IMR-90 (cell line): ENCODE measurements around the gene NXPH3. TPM values are rescaled to one million over a fixed set of nuclear protein-coding genes. Genes with fewer than 3 reads are reported as not detected.

Experiments
- ATAC-seq: fragments of 200-7000 bp; cut with Tn5 transposase; 2 replicates; pipeline ENCODE4 v1.9.1; 2020; ENCODE audit warnings: low read depth, mild to moderate bottlenecking, moderate library complexity
- BruUV-seq: library from RNA; stranded (reverse); fragments of 400-500 nt; replicated peaks from 2 replicates; lab custom pipeline; 2021; lab: Mats Ljungman, UMichigan
- CTCF ChIA-PET: fragments of 300-600 bp; formaldehyde crosslinking; extraction: SDS; loops from one replicate; lab custom pipeline; 2021; ENCODE audit warnings: antibody characterized with exemption; lab: Yijun Ruan, JAX
- POLR2A ChIA-PET: fragments of 300-600 bp; sonication (Branson Sonifier 250); formaldehyde crosslinking; loops from one replicate; lab custom pipeline; 2022; ENCODE audit warnings: antibody characterized with exemption; ENCODE audit not compliant: unreplicated experiment; lab: Charles Lee
- DNase-seq: peaks from one replicate; pipeline ENCODE4 v3.0.0; 2013
- H2AFZ ChIP-seq: replicated peaks from 2 replicates; pipeline ENCODE3; 2013; ENCODE audit warnings: low read length, mild to moderate bottlenecking; ENCODE audit not compliant: poor library complexity
- H2AK5ac ChIP-seq: 2 replicates; pipeline ENCODE4 v1.6.1; 2013; ENCODE audit warnings: low read depth, low read length, inconsistent platforms
- H2AK9ac ChIP-seq: replicated peaks from 2 replicates; pipeline ENCODE3; 2013; ENCODE audit warnings: mild to moderate bottlenecking, low read depth, low read length, moderate library complexity; ENCODE audit not compliant: poor library complexity
- H2BK120ac ChIP-seq: 2 replicates; pipeline ENCODE4 v1.6.1; 2013; ENCODE audit warnings: low read depth, low read length, inconsistent platforms
- H2BK15ac ChIP-seq: 3 replicates; pipeline ENCODE4 v1.6.1; 2013; ENCODE audit warnings: low read depth, low read length, inconsistent platforms
- H2BK20ac ChIP-seq: 2 replicates; pipeline ENCODE4 v1.6.1; 2013; ENCODE audit warnings: low read depth, mild to moderate bottlenecking, inconsistent platforms, low read length, moderate library complexity
- H2BK5ac ChIP-seq: 2 replicates; pipeline ENCODE4 v1.6.1; 2013; ENCODE audit warnings: mild to moderate bottlenecking, low read depth, low read length, inconsistent platforms; ENCODE audit not compliant: poor library complexity, severe bottlenecking
- H3K14ac ChIP-seq: replicated peaks from 2 replicates; pipeline ENCODE4 v1.6.1; 2013; ENCODE audit warnings: low read depth, low read length, inconsistent platforms
- H3K18ac ChIP-seq: 2 replicates; pipeline ENCODE4 v1.6.1; 2013; ENCODE audit warnings: low read depth, low read length, control low read depth
- H3K23ac ChIP-seq: 2 replicates; pipeline ENCODE4 v1.6.1; 2013; ENCODE audit warnings: low read depth, low read length, inconsistent platforms
- H3K27ac ChIP-seq: 2 replicates; pipeline ENCODE4 v1.5.1; 2013; ENCODE audit warnings: mild to moderate bottlenecking, control low read depth, low read length; ENCODE audit not compliant: insufficient read depth
- H3K27me3 ChIP-seq: 2 replicates; pipeline ENCODE4 v1.6.1; 2013; ENCODE audit warnings: low read length; ENCODE audit not compliant: control insufficient read depth, insufficient read depth
- H3K36me3 ChIP-seq: 2 replicates; pipeline ENCODE4 v1.6.1; 2013; ENCODE audit warnings: low read length, mixed read lengths; ENCODE audit not compliant: control insufficient read depth, insufficient read depth
- H3K4ac ChIP-seq: 2 replicates; pipeline ENCODE4 v1.6.1; 2013; ENCODE audit warnings: low read depth, low read length, inconsistent platforms
- H3K4me1 ChIP-seq: 2 replicates; pipeline ENCODE4 v1.6.1; 2013; ENCODE audit warnings: low read length, mixed read lengths; ENCODE audit not compliant: control insufficient read depth, insufficient read depth
- H3K4me2 ChIP-seq: 2 replicates; pipeline ENCODE4 v1.6.1; 2013; ENCODE audit warnings: low read depth, mild to moderate bottlenecking, control low read depth, low read length, moderate library complexity
- H3K4me3 ChIP-seq: 2 replicates; pipeline ENCODE4 v1.5.1; 2013; ENCODE audit warnings: low read depth, mild to moderate bottlenecking, control low read depth, low read length, moderate library complexity; ENCODE audit not compliant: insufficient read depth
- H3K56ac ChIP-seq: 2 replicates; pipeline ENCODE4 v1.6.1; 2013; ENCODE audit warnings: low read length, inconsistent platforms; ENCODE audit not compliant: insufficient read depth; ENCODE audit errors: extremely low read depth
- H3K79me1 ChIP-seq, 2 experiments: 2 replicates each; pipeline ENCODE4 v1.6.1; 2013; ENCODE audit warnings: low read length in 2 of 2, inconsistent platforms in 1 of 2, low read depth in 1 of 2
- H3K9ac ChIP-seq: 2 replicates; pipeline ENCODE4 v1.6.1; 2013; ENCODE audit warnings: low read depth, low read length, control low read depth
- H3K9me1 ChIP-seq: 2 replicates; pipeline ENCODE4 v1.6.1; 2013; ENCODE audit warnings: low read length, inconsistent platforms; ENCODE audit not compliant: insufficient read depth
- H3K9me3 ChIP-seq: 2 replicates; pipeline ENCODE4 v1.6.1; 2013; ENCODE audit warnings: low read length; ENCODE audit not compliant: control insufficient read depth, insufficient read depth
- H4K20me1 ChIP-seq: 2 replicates; pipeline ENCODE4 v1.6.1; 2013; ENCODE audit warnings: low read length, inconsistent platforms; ENCODE audit not compliant: insufficient read depth
- H4K5ac ChIP-seq: 2 replicates; pipeline ENCODE4 v1.6.1; 2013; ENCODE audit warnings: mild to moderate bottlenecking, low read depth, low read length, control low read depth
- H4K8ac ChIP-seq, 2 experiments: 2 replicates each; pipeline ENCODE4 v1.6.1; 2013; ENCODE audit warnings: low read depth in 2 of 2, low read length in 2 of 2, control low read depth in 1 of 2, inconsistent platforms in 1 of 2
- H4K91ac ChIP-seq: 2 replicates; pipeline ENCODE4 v1.6.1; 2013; ENCODE audit warnings: low read depth, low read length, inconsistent platforms; ENCODE audit not compliant: insufficient read depth
- BHLHE40 ChIP-seq: fragments of 150-350 bp; IDR thresholded peaks from 2 replicates; pipeline ENCODE4 v1.6.1; 2016; ENCODE audit warnings: mild to moderate bottlenecking, low read depth, low read length
- CEBPB ChIP-seq: IDR thresholded peaks from 2 replicates; pipeline ENCODE4 v1.6.1; 2012; ENCODE audit warnings: low read depth, low read length, improper control_type of control experiment
- FOS ChIP-seq: fragments of 150-350 bp; IDR thresholded peaks from 2 replicates; pipeline ENCODE4 v1.6.1; 2016; ENCODE audit warnings: low read depth, low read length
- MAFK ChIP-seq: IDR thresholded peaks from 2 replicates; pipeline ENCODE4 v1.6.1; 2012; ENCODE audit warnings: low read depth, low read length, improper control_type of control experiment
- POLR2A ChIP-seq: IDR thresholded peaks from 2 replicates; pipeline ENCODE4 v1.6.1; 2012; ENCODE audit warnings: mild to moderate bottlenecking, low read depth, low read length
- RAD21 ChIP-seq: IDR thresholded peaks from 2 replicates; pipeline ENCODE4 v1.6.1; 2012; ENCODE audit warnings: low read length, improper control_type of control experiment
- RCOR1 ChIP-seq: IDR thresholded peaks from 2 replicates; pipeline ENCODE4 v1.6.1; 2012; ENCODE audit warnings: mild to moderate bottlenecking, low read length, improper control_type of control experiment; ENCODE audit not compliant: insufficient replicate concordance
- RFX5 ChIP-seq: IDR thresholded peaks from 2 replicates; pipeline ENCODE4 v1.8.0; 2012; ENCODE audit warnings: low read depth, mild to moderate bottlenecking, low read length, moderate library complexity
- SMC3 ChIP-seq: fragments of 150-350 bp; IDR thresholded peaks from 2 replicates; pipeline ENCODE4 v1.6.1; 2016; ENCODE audit warnings: low read depth, mild to moderate bottlenecking, antibody characterized with exemption, low read length, moderate library complexity
- USF2 ChIP-seq: fragments of 150-350 bp; IDR thresholded peaks from 2 replicates; pipeline ENCODE4 v1.6.1; 2017; ENCODE audit warnings: mild to moderate bottlenecking, antibody characterized with exemption, low read length, low read depth
- WGBS, 2 experiments: methylation state at CpG; one replicate each; pipeline versions ENCODE4 v1.1.5 to v1.1.7; 2013; ENCODE audit warnings: missing lambda C conversion rate in 2 of 2; ENCODE audit not compliant: insufficient read length in 1 of 2; ENCODE audit errors: extremely low coverage in 2 of 2; 5-methylcytosine and 5-hydroxymethylcytosine counted together
- dilution Hi-C: fragments of 300-500 bp; cut with HindIII; formaldehyde crosslinking; loops from one replicate; pipeline ENCODE4 v1.14.3; 2018; ENCODE audit warnings: low sequenced_read_pairs; ENCODE audit not compliant: unreplicated experiment
- in situ Hi-C: fragments of 300-500 bp; cut with MboI; formaldehyde crosslinking; loops from 3 replicates; pipeline ENCODE4 v1.14.3; 2019; ENCODE audit warnings: low sequenced_read_pairs, inconsistent platforms, mixed read lengths
- intact Hi-C: fragments of 100-400 bp; cut with micrococcal nuclease; formaldehyde crosslinking; loops from 2 replicates; pipeline ENCODE4 v1.10.0; 2022
- polyA plus RNA-seq, 3 experiments: library from polyadenylated mRNA; depleted of rRNA; stranded (reverse); fragments of >200 nt; gene quantifications; 2 replicates each; pipeline ENCODE4 v1.2.3, GENCODE V29; 2012; ENCODE audit warnings: low replicate concordance in 1 of 3
- total RNA-seq: library from RNA; depleted of rRNA; stranded (reverse); fragments of >200 nt; gene quantifications from 2 replicates; pipeline ENCODE4 v1.2.3, GENCODE V29; 2012
- TF ChIP-seq, protein P1 (sequence below): conservative IDR thresholded peaks from 2 replicates; pipeline ENCODE4 v1.5.1; 2012; ENCODE audit warnings: mild to moderate bottlenecking, low read depth, low read length, improper control_type of control experiment
- TF ChIP-seq, protein P2 (sequence below): fragments of 150-350 bp; IDR thresholded peaks from 2 replicates; pipeline ENCODE4 v1.6.1; 2016; ENCODE audit warnings: low read depth, mild to moderate bottlenecking, low read length, moderate library complexity, borderline replicate concordance

The NXPH3 gene
- total and polyA plus RNA-seq, 2 of the 4 experiments (the other 2 are of a cell fraction): 0.18 to 0.31 TPM

DNA sequence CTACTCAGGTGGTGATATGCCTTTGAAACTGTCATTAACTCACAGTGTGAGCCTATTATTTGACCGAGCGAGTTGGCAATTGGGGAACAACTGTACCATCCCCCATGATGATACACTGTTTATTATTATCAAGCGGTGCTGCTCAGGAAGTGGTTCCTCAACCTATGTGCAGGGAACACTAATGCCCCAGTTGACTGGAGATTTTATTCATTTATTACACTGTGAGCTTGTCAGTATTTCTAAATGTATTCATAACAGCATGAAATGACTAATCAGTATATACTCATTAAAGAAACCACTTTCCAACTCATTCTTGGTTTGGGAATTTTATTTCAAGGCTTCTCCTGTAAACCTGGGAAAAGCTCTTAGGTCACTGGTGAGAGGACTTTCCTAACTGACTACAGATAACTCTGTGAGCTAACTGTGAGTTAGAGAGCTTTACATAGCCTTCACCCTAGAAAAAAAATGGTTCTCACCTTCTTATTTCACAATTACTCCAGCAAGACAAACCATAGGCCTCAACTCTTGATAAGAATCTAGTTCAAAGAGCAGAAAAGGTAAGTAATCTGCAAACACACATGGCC is 42.4 kb downstream of the NXPH3 start:
- TF ChIP-seq POLR2A (no peak), USF2 (no peak), BHLHE40 (no peak), RFX5 (no peak), RAD21 (no peak), FOS (0 out of 2 replicates have a peak, but pooled peaks have one; percentile 2), CEBPB (peak; percentile 35; the same call in 1 of the 2 replicates), SMC3 (no peak), MAFK (no peak), RCOR1 (no peak)
- TF ChIP-seq, protein P1, sequence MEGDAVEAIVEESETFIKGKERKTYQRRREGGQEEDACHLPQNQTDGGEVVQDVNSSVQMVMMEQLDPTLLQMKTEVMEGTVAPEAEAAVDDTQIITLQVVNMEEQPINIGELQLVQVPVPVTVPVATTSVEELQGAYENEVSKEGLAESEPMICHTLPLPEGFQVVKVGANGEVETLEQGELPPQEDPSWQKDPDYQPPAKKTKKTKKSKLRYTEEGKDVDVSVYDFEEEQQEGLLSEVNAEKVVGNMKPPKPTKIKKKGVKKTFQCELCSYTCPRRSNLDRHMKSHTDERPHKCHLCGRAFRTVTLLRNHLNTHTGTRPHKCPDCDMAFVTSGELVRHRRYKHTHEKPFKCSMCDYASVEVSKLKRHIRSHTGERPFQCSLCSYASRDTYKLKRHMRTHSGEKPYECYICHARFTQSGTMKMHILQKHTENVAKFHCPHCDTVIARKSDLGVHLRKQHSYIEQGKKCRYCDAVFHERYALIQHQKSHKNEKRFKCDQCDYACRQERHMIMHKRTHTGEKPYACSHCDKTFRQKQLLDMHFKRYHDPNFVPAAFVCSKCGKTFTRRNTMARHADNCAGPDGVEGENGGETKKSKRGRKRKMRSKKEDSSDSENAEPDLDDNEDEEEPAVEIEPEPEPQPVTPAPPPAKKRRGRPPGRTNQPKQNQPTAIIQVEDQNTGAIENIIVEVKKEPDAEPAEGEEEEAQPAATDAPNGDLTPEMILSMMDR: no peak
- TF ChIP-seq, protein P2, sequence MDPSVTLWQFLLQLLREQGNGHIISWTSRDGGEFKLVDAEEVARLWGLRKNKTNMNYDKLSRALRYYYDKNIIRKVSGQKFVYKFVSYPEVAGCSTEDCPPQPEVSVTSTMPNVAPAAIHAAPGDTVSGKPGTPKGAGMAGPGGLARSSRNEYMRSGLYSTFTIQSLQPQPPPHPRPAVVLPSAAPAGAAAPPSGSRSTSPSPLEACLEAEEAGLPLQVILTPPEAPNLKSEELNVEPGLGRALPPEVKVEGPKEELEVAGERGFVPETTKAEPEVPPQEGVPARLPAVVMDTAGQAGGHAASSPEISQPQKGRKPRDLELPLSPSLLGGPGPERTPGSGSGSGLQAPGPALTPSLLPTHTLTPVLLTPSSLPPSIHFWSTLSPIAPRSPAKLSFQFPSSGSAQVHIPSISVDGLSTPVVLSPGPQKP: no peak
- Histone ChIP-seq H3K4me1 (peaks cover 6% of the 10 kb centered on the region; the same call in 1 of the 2 replicates), H2BK20ac (no peak overlapping the region), H2BK5ac (peak overlapping the region; percentile 31), H3K36me3 (peaks cover 31% of the 10 kb centered on the region), H2BK120ac (no peak overlapping the region), H3K79me1 (peaks cover 19 to 49% of the 10 kb centered on the region in 2 experiments), H4K8ac (no peak overlapping the region), H3K9me3 (no peaks in the 10 kb centered on the region), H4K5ac (no peak overlapping the region), H3K4me2 (no peak overlapping the region), H3K9ac (no peak overlapping the region), H2AK5ac (no peak overlapping the region), H3K9me1 (peaks cover 9% of the 10 kb centered on the region), H3K14ac (no peak overlapping the region), H2AK9ac (no peak overlapping the region), H4K91ac (no peak overlapping the region), H4K20me1 (peaks cover 11% of the 10 kb centered on the region; the same call in 1 of the 2 replicates), H3K4ac (no peak overlapping the region), H3K27me3 (no peaks in the 10 kb centered on the region), H3K18ac (no peak overlapping the region), H3K27ac (no peak overlapping the region), H3K23ac (no peak overlapping the region), H2AFZ (no peak overlapping the region), H3K56ac (no peak overlapping the region), H2BK15ac (no peak overlapping the region), H3K4me3 (no peak overlapping the region)
- ATAC-seq: peak; percentile 64
- DNase-seq: peak; percentile 77
- CTCF ChIA-PET: no interaction called here
- intact Hi-C loops: no loop called here
- no CpG with 5 or more reads among the region's 3 CpGs for WGBS, 2 experiments
- in situ Hi-C loops: no loop called here
- dilution Hi-C loops: no loop called here
- POLR2A ChIA-PET: no interaction called here
- no TSS peak for BruUV-seq
